Measurements from ENCODE around the gene RAB40C.

GRCh38 chr16:660459-661183 lies 70.8 kb downstream of the RAB40C start:
- no peak for TF ChIP-seq POLR2AphosphoS5 (IDR thresholded peaks at IDR 0.05; ENCODE audit: low read depth, low read length)
- TF ChIP-seq POLR2A (IDR thresholded peaks at IDR 0.05; ENCODE audit: low read depth, low read length) = no peak
